Articular chondrocyte of knee joint (primary cell): ENCODE results near the gene DCAF8. TPM values are rescaled to one million over a fixed set of nuclear protein-coding genes. Genes with fewer than 3 reads are reported as not detected.

ENCODE experiments used
- total RNA-seq: library from RNA; depleted of rRNA; stranded (reverse); fragments of >200 nt; gene quantifications from 2 replicates; pipeline ENCODE4 v1.2.3, GENCODE V29; 2012

Gene DCAF8
- 82.7 and 95.8 TPM in 2 replicates for total RNA-seq

DNA sequence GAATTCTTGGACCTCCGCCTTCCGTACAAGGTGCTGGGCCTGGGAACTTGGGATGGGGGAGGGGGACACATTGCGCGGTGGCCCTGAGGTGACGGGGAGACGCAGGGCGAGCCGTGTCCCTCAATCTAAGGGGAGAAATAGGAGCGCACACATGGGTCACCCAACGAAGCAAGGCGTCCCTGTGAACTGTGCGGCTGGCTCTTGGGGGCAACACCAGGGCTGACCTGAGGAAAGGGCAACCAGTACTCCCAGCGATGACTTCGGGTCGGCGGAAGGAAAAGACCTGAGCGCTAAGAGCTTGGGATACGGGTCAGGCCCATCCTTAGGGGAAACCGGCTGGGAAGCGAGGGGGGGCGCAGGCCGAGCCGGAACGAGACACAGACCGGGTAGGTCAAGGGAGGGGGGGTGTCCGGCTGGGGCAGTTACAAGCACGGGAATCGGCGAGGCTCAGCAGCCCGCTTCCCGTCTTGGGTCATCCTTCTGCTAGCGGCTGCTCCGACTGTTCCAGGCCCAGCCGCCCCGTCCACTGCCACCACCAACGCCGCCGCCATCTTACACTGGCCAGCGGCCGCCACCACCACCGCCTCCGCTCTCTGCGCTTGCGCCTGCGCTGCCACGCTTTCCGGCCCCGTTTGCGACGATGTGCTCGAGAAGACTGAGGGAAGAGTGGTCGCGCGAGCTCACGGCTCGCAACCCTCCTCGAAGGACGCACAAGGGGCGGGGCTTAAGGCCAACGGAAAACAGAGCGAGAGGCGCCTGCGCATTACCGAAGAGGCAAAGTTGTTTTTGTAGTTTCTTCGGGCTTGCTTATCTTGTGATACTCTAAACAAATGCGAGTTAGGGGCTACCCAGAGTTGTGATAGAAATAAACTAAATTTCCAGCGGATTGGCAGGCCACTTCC is at the start of gene DCAF8:
Gene DCAF8 (minus strand): TSS at position 657 of the 902 bp plus-strand sequence. CDS start 18,541 bp downstream, outside the sequence.

DNA sequence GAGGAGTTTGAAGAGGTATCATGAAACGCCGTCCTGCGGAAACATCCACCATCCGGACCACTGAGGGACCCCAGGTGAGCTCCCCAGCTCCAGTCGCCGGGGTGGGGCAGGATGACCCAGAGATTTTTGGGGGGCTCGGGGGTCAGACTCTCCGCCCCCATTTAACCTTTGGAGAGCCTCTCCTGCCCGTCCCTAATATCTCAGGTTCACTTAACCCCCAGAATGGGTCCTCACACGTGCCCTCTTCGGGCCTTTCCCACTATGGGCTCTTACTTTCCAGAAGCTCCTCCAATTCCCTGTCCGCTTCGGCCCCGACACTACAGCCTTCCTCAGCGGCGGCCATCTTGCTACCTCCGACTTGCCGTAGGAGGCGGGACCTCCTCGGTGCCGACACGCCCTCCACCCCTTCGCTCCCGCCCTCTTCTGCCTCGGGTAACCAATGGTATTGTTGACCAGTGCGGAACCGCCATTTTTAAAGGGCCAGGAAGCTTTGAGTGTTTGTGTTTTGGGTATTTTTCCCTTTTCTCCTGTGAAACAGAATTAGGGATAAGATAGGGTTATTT is 22.5 kb upstream of the DCAF8 start, which contains the start of gene PEX19:
Gene PEX19 (minus strand): TSS at position 352 of the 563 bp plus-strand sequence. CDS start 9 bp downstream, at position 343.

GRCh38 chr1:160205242-160206035 is 56.9 kb downstream of the DCAF8 start, which contains the start of gene PEA15:
PEA15 (plus strand) TSS chr1:160205384; CDS start chr1:160211545, 6,161 bp downstream.

DNA sequence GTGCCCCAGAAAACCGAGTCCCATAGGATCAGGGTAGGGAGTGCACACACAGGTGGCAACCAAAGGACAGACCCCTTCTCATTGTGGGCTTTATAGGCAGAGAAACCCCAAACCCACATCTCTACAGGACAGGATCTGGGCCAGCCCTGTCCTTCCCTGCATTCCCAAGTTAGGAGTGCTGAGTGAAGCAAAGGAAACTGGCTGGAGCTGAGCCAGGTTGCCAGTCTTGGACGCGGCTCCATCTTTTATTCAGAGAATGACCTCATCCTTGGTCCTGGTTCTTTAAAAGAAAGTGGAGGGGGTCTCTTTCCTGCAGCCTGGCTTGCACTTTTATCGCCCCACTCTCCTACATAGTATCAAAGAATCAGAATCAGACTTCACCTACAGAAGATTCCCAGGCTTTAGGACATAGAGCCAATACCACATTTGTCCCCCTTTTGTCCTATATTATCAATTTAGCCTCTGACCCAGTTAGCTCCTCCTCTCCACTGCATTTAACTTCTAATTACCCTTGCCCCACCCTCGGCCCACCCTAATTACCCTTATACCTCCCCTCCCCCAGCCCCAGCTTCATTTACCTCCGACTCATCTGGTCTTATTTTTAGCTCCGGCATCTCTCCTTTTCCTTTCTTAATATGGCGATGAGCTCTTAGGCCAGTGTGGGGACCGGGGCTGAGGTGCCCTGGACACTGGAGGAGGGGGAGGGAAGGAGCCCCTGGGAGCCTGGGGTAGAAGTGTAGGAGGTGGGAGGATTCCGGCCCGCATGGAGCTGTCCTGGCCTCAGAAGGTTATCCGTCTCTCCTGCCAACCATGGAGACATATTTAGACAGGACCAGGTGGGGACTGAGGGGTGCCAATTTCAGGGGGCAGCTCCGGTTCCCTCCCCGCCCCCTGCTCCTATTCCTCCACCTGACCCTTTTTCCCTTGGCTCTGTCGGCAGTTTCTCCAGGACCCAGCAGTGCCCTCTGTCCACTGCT is 72.4 kb downstream of the DCAF8 start, which contains the start of gene CASQ1:
Gene CASQ1 (plus strand): TSS at position 927 of the 977 bp plus-strand sequence. CDS start 177 bp downstream, outside the sequence.

Other genes with a start within 250 kb of the DCAF8 start
- 7.4 and 8.6 TPM in 2 replicates for gene PIGM, start 230.6 kb downstream of the DCAF8 start, total RNA-seq
- gene KCNJ10, start 192.4 kb downstream of the DCAF8 start, total RNA-seq: not detected in 2 replicates
- under 0.01 and 0.11 TPM in 2 replicates for gene KCNJ9, start 181.0 kb downstream of the DCAF8 start, total RNA-seq
- gene IGSF8, start 163.9 kb downstream of the DCAF8 start, total RNA-seq: 19.9 and 20.2 TPM in 2 replicates
- 0.22 and 0.91 TPM in 2 replicates for gene ATP1A2, start 146.8 kb downstream of the DCAF8 start, total RNA-seq
- not detected in 2 replicates for gene ATP1A4, start 110.9 kb downstream of the DCAF8 start, total RNA-seq
- gene CASQ1, start 72.0 kb downstream of the DCAF8 start, total RNA-seq: 0.32 and 0.65 TPM in 2 replicates
- gene PEA15, start 57.2 kb downstream of the DCAF8 start, total RNA-seq: 258 and 280 TPM in 2 replicates
- gene PEX19, start 22.6 kb upstream of the DCAF8 start, total RNA-seq: 55.7 and 60.0 TPM in 2 replicates
- gene COPA, start 80.7 kb upstream of the DCAF8 start, total RNA-seq: 268 and 285 TPM in 2 replicates
- gene NCSTN, start 80.8 kb upstream of the DCAF8 start, total RNA-seq: 116 and 123 TPM in 2 replicates
- under 0.01 TPM in 2 replicates for gene NHLH1, start 104.5 kb upstream of the DCAF8 start, total RNA-seq
- gene VANGL2, start 138.0 kb upstream of the DCAF8 start, total RNA-seq: not detected in 2 replicates